Tibial artery (tissue), 4 donors: ENCODE results near the gene PLAGL2.

Experiments used
- DNase-seq, 2 donors: peaks; one replicate each; pipeline ENCODE4 v3.0.0-alpha.2; 2019
- H3K27ac ChIP-seq, 2 donors: fragments of 200-600 bp; sonication (generic) in 1 of 2; 1 replicate in 1 of 2; 2 replicates in 1 of 2; pipeline ENCODE4 v1.5.1; 2018 to 2019; ENCODE audit warnings: mild to moderate bottlenecking in 1 of 2
- H3K27me3 ChIP-seq, 2 donors: fragments of 200-600 bp; sonication (generic) in 1 of 2; one replicate each; pipeline versions ENCODE4 v1.5.1 to v1.6.0; 2016 to 2019
- H3K36me3 ChIP-seq, 3 donors: fragments of 200-600 bp; sonication (generic) in 2 of 3; one replicate each; pipeline ENCODE4 v1.5.1; 2016 to 2019; ENCODE audit warnings: mild to moderate bottlenecking in 2 of 3
- H3K4me1 ChIP-seq, 4 donors: fragments of 200-600 bp; sonication (generic) in 2 of 4; 1 replicate in 3 of 4; 2 replicates in 1 of 4; pipeline ENCODE4 v1.5.1; 2016 to 2019
- H3K4me3 ChIP-seq, 2 donors: fragments of 200-600 bp; sonication (generic) in 1 of 2; 1 replicate in 1 of 2; 2 replicates in 1 of 2; pipeline ENCODE4 v1.5.1; 2018 to 2019; ENCODE audit warnings: mild to moderate bottlenecking in 2 of 2
- H3K9me3 ChIP-seq, 3 donors: fragments of 200-600 bp; sonication (generic) in 1 of 3; one replicate each; pipeline ENCODE4 v1.5.1; 2016 to 2019
- intact Hi-C: fragments of 100-400 bp; cut with DNase I; formaldehyde crosslinking; loops from one replicate; pipeline ENCODE4 v1.15.0; 2023; ENCODE audit warnings: low total_unique reads
- TF ChIP-seq, protein P1 (sequence below), 2 experiments: fragments of 200-600 bp in 1 of 2; fragments of 450-650 bp in 1 of 2; IDR thresholded peaks; one replicate each; pipeline ENCODE4 v1.5.1; 2017 to 2019; ENCODE audit warnings: antibody characterized with exemption in 2 of 2, mild to moderate bottlenecking in 1 of 2, moderate library complexity in 1 of 2

Gene PLAGL2

DNA sequence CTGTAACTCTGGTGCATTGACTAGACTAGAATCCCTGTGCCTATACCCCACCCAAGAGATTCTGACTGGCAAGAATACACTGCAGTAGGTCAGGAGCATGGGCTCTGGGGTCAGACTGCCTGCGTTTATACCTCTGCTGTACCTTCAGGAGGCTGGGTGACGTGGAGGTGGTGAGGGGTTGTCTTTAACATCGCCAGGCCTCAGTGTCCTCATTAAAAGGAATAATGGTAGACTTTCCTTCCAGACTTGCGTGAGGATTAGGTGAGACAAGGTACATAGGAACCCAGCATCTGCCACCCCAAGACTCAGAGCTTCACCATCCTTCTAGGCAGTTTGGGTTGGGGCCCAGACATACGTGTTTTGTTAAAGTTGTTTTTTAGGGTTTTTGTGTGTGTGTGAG, 53.8 kb downstream of the PLAGL2 start:
- Histone ChIP-seq H3K4me3 (no peak overlapping the region), H3K4me1 (peaks cover 0 to 7% (median 2%) of the 10 kb centered on the region in 4 donors), H3K9me3 (no peaks in the 10 kb centered on the region), H3K27me3 (no peaks in the 10 kb centered on the region), H3K27ac (no peak overlapping the region), H3K36me3 (peaks cover 39 to 89% (median 67%) of the 10 kb centered on the region in 3 donors)
- TF ChIP-seq, protein P1, sequence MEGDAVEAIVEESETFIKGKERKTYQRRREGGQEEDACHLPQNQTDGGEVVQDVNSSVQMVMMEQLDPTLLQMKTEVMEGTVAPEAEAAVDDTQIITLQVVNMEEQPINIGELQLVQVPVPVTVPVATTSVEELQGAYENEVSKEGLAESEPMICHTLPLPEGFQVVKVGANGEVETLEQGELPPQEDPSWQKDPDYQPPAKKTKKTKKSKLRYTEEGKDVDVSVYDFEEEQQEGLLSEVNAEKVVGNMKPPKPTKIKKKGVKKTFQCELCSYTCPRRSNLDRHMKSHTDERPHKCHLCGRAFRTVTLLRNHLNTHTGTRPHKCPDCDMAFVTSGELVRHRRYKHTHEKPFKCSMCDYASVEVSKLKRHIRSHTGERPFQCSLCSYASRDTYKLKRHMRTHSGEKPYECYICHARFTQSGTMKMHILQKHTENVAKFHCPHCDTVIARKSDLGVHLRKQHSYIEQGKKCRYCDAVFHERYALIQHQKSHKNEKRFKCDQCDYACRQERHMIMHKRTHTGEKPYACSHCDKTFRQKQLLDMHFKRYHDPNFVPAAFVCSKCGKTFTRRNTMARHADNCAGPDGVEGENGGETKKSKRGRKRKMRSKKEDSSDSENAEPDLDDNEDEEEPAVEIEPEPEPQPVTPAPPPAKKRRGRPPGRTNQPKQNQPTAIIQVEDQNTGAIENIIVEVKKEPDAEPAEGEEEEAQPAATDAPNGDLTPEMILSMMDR (IDR thresholded peaks at IDR 0.05): no peak
- DNase-seq: peak in 1 of 2 donors; percentile 20
- intact Hi-C loops: no loop called here

DNA sequence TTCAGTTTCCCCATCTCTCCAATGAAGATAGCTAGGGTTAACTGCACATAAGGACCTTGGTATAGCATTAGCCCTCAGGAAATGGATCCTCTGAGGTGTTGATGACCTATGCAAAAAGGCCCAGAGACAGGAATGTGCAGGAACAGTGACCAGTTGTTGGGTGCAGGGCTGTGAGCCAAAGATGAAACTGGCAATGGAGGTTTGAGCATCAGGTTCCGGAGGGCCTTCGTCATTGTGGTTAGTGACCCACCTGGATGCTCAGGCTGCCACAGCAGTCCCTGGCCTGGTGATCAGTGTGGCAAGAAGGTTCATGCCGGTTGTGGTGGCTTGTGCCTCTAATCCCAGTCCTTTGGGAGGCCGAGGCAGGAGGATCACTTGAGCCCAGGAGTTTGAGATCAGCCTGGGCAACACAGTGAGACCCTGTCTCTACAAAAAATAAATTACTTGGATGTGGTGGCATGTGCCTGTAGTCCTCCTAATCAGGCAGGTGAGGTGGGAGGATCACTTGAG, 54.3 kb downstream of the PLAGL2 start:
- DNase-seq: peak in 1 of 2 donors; percentile 15
- Histone ChIP-seq H3K4me1 (peaks cover 0 to 7% (median 2%) of the 10 kb centered on the region in 4 donors), H3K27ac (no peak overlapping the region), H3K27me3 (no peaks in the 10 kb centered on the region), H3K36me3 (peaks cover 33 to 89% (median 67%) of the 10 kb centered on the region in 3 donors), H3K4me3 (no peak overlapping the region), H3K9me3 (no peaks in the 10 kb centered on the region)
- TF ChIP-seq, protein P1 (IDR thresholded peaks at IDR 0.05): no peak
- intact Hi-C loops: no loop called here

DNA sequence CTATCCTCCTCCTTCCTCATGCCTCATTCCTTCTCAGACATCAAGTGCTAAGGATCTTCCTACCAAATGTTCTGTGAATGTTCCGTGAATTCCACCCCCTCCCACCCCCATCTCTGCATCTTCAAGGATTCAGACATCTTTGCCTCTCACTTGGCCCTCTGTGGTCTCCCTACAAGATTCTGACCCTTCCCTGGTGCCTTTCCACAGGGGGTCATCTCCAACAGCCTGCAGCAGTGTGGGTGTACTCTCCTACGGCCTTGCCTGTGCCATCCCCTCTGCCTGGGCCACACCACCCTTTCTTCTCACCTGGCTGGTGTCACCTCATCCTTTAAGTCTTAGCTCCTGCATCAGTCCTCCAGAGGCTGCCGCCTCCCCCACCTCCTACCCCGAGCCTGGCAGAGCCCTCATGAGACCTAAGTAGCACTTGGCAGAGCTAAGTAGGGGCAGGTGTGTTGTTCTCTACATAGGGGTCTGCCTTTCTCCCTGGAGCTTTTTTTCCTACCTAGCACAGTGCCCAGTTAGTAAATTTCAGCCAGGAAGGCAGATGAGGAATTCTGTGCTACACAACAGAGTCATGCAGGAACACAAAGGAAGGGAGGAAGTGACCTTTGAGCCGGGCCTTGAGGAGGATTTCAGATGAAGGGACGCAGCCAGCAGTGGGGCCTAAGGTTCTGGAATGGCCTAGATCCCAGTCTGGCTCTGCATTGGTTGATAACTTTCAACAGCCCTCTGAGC, 55.0 kb downstream of the PLAGL2 start:
- Histone ChIP-seq H3K36me3 (peaks cover 32 to 89% (median 67%) of the 10 kb centered on the region in 3 donors), H3K9me3 (no peaks in the 10 kb centered on the region), H3K4me3 (no peak overlapping the region), H3K27ac (no peak overlapping the region), H3K27me3 (no peaks in the 10 kb centered on the region), H3K4me1 (peaks cover 0 to 7% (median 2%) of the 10 kb centered on the region in 4 donors)
- TF ChIP-seq, protein P1 (IDR thresholded peaks at IDR 0.05): no peak
- DNase-seq: peak in 1 of 2 donors; percentile 27
- intact Hi-C loops: no loop called here

DNA sequence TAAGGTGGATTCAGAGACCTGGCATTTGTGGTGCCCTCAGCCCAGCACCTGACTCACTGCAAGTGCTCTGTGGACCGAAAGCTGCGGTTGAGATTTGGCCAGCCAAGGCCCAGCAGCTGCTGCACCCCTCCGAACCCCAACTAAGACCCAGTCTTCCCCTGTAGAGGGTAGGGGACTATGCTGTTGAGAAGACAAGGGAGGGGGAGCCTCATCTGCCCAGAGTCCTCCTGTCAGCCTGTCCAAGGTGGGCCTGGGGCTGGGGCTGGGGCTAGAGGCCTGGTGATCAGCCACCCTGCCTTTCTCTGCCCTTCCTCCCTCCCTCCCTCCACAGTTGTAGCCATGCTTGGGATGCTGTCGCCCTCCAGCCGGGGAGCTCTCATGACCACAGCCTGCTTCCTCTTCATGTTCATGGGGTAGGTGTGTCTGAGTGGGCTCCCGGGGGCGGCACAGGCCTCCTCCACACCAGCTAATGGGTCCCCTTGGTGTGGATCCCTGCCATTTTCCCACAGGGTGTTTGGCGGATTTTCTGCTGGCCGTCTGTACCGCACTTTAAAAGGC, 57.2 kb downstream of the PLAGL2 start:
- H3K4me1 ChIP-seq: peaks cover 0 to 6% (median 2%) of the 10 kb centered on the region in 4 donors
- intact Hi-C loops: no loop called here
- peaks cover 50 to 97% (median 80%) of the 10 kb centered on the region in 3 donors for H3K36me3 ChIP-seq
- DNase-seq: no peak
- TF ChIP-seq, protein P1 (IDR thresholded peaks at IDR 0.05): no peak
- H3K27me3 ChIP-seq: no peaks in the 10 kb centered on the region
- no peaks in the 10 kb centered on the region for H3K9me3 ChIP-seq
- no peak overlapping the region for H3K27ac ChIP-seq
- no peak overlapping the region for H3K4me3 ChIP-seq

DNA sequence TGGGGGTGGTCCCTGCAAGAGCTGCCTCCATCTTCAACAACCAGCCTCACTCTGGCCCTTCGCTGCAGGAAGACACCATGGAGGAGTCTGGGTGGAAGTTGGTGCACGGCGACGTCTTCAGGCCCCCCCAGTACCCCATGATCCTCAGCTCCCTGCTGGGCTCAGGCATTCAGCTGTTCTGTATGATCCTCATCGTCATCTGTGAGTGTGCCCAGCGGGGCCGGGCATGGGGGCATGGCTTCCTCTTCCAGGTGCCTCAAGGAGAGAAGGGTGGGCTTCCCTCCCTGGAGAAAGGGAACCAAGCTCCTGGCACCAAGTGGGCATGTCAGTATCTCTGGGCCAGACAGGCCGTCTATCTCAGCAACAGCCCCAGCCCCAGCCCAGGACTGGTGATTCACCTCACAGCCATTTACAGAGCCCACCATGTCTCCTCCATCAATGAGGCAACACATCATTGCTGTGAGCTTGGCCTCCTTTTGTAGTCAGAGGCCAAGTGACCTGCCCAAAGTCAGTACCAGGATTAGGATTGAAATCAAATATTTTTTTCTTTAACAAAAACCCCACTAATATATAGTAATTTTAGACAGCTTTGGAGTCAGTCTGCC, 57.9 kb downstream of the PLAGL2 start:
- no peak for DNase-seq
- Histone ChIP-seq H3K36me3 (peaks cover 57 to 98% (median 87%) of the 10 kb centered on the region in 3 donors), H3K4me1 (peaks cover 0 to under 1% (median under 1%) of the 10 kb centered on the region in 4 donors), H3K27me3 (no peaks in the 10 kb centered on the region), H3K27ac (no peak overlapping the region), H3K9me3 (no peaks in the 10 kb centered on the region), H3K4me3 (no peak overlapping the region)
- intact Hi-C loops: no loop called here
- TF ChIP-seq, protein P1 (IDR thresholded peaks at IDR 0.05): no peak
